Thyroid gland (tissue), 4 donors: Measurements from ENCODE around the gene IQSEC1.

Experiments
- POLR2A ChIP-seq, 2 donors: fragments of 450-650 bp; IDR thresholded peaks; one replicate each; pipeline ENCODE4 v1.6.1; 2017; ENCODE audit warnings: antibody characterized with exemption in 2 of 2, mild to moderate bottlenecking in 2 of 2, moderate library complexity in 1 of 2
- TF ChIP-seq, protein P1 (sequence below), 6 experiments: fragments of 200-600 bp in 3 of 6; fragments of 450-650 bp in 3 of 6; sonication (generic) in 3 of 6; IDR thresholded peaks; one replicate each; pipeline ENCODE4 v1.5.1; 2016 to 2019; ENCODE audit warnings: antibody characterized with exemption in 6 of 6, mild to moderate bottlenecking in 2 of 6, inconsistent platforms in 1 of 6, moderate library complexity in 1 of 6

- TF ChIP-seq, protein P1, sequence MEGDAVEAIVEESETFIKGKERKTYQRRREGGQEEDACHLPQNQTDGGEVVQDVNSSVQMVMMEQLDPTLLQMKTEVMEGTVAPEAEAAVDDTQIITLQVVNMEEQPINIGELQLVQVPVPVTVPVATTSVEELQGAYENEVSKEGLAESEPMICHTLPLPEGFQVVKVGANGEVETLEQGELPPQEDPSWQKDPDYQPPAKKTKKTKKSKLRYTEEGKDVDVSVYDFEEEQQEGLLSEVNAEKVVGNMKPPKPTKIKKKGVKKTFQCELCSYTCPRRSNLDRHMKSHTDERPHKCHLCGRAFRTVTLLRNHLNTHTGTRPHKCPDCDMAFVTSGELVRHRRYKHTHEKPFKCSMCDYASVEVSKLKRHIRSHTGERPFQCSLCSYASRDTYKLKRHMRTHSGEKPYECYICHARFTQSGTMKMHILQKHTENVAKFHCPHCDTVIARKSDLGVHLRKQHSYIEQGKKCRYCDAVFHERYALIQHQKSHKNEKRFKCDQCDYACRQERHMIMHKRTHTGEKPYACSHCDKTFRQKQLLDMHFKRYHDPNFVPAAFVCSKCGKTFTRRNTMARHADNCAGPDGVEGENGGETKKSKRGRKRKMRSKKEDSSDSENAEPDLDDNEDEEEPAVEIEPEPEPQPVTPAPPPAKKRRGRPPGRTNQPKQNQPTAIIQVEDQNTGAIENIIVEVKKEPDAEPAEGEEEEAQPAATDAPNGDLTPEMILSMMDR (IDR thresholded peaks at IDR 0.05), result no peak
- no peak for TF ChIP-seq POLR2A (IDR thresholded peaks at IDR 0.05)
Measured at GRCh38 chr3:12908136-12908730, 165.0 kb downstream of the IQSEC1 start.
